ENCODE results near the gene BRS3.

DNA sequence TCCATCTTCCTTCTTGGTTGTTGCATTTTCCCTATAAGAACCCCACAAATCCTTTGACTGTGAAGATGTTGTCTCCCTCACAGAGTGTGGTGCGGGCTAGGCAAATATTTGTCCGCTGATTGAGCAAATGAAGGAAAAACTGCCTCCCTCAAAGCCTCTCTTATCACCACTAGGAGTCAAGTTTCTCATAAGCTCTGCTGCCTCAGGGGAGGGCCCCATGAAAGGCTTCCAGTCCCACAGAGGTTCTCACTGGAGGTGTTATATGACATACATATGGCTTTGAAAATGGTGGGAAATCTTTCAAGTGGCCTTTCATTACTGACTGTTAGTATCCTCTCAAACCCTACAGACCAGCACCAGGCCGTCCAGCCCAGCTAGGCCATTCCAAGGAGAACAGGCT lies 53.5 kb downstream of the BRS3 start:
- TF ChIP-seq, protein P1, sequence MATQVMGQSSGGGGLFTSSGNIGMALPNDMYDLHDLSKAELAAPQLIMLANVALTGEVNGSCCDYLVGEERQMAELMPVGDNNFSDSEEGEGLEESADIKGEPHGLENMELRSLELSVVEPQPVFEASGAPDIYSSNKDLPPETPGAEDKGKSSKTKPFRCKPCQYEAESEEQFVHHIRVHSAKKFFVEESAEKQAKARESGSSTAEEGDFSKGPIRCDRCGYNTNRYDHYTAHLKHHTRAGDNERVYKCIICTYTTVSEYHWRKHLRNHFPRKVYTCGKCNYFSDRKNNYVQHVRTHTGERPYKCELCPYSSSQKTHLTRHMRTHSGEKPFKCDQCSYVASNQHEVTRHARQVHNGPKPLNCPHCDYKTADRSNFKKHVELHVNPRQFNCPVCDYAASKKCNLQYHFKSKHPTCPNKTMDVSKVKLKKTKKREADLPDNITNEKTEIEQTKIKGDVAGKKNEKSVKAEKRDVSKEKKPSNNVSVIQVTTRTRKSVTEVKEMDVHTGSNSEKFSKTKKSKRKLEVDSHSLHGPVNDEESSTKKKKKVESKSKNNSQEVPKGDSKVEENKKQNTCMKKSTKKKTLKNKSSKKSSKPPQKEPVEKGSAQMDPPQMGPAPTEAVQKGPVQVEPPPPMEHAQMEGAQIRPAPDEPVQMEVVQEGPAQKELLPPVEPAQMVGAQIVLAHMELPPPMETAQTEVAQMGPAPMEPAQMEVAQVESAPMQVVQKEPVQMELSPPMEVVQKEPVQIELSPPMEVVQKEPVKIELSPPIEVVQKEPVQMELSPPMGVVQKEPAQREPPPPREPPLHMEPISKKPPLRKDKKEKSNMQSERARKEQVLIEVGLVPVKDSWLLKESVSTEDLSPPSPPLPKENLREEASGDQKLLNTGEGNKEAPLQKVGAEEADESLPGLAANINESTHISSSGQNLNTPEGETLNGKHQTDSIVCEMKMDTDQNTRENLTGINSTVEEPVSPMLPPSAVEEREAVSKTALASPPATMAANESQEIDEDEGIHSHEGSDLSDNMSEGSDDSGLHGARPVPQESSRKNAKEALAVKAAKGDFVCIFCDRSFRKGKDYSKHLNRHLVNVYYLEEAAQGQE (IDR thresholded peaks at IDR 0.05; ENCODE audit: borderline replicate concordance): no peak
- TF ChIP-seq, protein P2, sequence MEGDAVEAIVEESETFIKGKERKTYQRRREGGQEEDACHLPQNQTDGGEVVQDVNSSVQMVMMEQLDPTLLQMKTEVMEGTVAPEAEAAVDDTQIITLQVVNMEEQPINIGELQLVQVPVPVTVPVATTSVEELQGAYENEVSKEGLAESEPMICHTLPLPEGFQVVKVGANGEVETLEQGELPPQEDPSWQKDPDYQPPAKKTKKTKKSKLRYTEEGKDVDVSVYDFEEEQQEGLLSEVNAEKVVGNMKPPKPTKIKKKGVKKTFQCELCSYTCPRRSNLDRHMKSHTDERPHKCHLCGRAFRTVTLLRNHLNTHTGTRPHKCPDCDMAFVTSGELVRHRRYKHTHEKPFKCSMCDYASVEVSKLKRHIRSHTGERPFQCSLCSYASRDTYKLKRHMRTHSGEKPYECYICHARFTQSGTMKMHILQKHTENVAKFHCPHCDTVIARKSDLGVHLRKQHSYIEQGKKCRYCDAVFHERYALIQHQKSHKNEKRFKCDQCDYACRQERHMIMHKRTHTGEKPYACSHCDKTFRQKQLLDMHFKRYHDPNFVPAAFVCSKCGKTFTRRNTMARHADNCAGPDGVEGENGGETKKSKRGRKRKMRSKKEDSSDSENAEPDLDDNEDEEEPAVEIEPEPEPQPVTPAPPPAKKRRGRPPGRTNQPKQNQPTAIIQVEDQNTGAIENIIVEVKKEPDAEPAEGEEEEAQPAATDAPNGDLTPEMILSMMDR (IDR thresholded peaks at IDR 0.05; ENCODE audit: poor library complexity, severe bottlenecking): no peak
- TF ChIP-seq SMC3 (conservative IDR thresholded peaks at IDR 0.05; ENCODE audit: poor library complexity) (no peak), RAD21 (conservative IDR thresholded peaks at IDR 0.05) (no peak), POLR2AphosphoS5 (IDR thresholded peaks at IDR 0.05) (no peak), EZH2 (IDR thresholded peaks at IDR 0.05; ENCODE audit: borderline replicate concordance, insufficient read depth, low read length, poor library complexity, severe bottlenecking) (no peak), MXI1 (conservative IDR thresholded peaks at IDR 0.05; ENCODE audit: poor library complexity, severe bottlenecking) (no peak), TAF1 (IDR thresholded peaks at IDR 0.05; ENCODE audit: low read depth) (no peak)

Data from neural cell (in vitro differentiated cells).